Coronary artery (tissue), 2 donors: Measurements from ENCODE around the gene MARK3.

Source experiments
- DNase-seq: peaks from one replicate; pipeline ENCODE4 v3.0.0-alpha.2; 2017; ENCODE audit warnings: low spot score
- H3K27ac ChIP-seq, 2 donors: fragments of 200-600 bp; sonication (generic); one replicate each; pipeline ENCODE4 v1.5.1; 2016 to 2019
- H3K4me3 ChIP-seq: fragments of 200-600 bp; sonication (generic); 2 replicates; pipeline ENCODE4 v1.5.1; 2016; ENCODE audit warnings: mild to moderate bottlenecking, moderate library complexity
- CTCF ChIP-seq: fragments of 200-600 bp; sonication (generic); IDR thresholded peaks from one replicate; pipeline ENCODE4 v1.5.1; 2019; ENCODE audit warnings: antibody characterized with exemption

Gene MARK3

GRCh38 chr14:103404032-103404918, 19.1 kb downstream of the MARK3 start:
- no peak for DNase-seq
- H3K4me3 ChIP-seq = peak overlapping the region; percentile 13
- peak overlapping the region in 1 of 2 donors; percentile 8 for H3K27ac ChIP-seq

GRCh38 chr14:103404920-103405319, 19.7 kb downstream of the MARK3 start:
- no peak overlapping the region for H3K27ac ChIP-seq
- no peak overlapping the region for H3K4me3 ChIP-seq
- DNase-seq = no peak
- TF ChIP-seq CTCF = no peak

More at GRCh38 chr14:103404032-103404918, 19.1 kb downstream of the MARK3 start:
- no peak for TF ChIP-seq CTCF

GRCh38 chr14:103408491-103409155, 23.4 kb downstream of the MARK3 start:
- Histone ChIP-seq H3K4me3 (no peak overlapping the region), H3K27ac (no peak overlapping the region)
- DNase-seq = no peak
- no peak for TF ChIP-seq CTCF

GRCh38 chr14:103416916-103417315, 31.7 kb downstream of the MARK3 start:
- Histone ChIP-seq H3K4me3 (no peak overlapping the region), H3K27ac (no peak overlapping the region)
- no peak for DNase-seq
- no peak for TF ChIP-seq CTCF

- no peak for DNase-seq
- TF ChIP-seq CTCF = no peak
- H3K4me3 ChIP-seq = no peak overlapping the region
- H3K27ac ChIP-seq = no peak overlapping the region
Measured at GRCh38 chr14:103418481-103418818, 33.2 kb downstream of the MARK3 start.

GRCh38 chr14:103421556-103421955, 36.3 kb downstream of the MARK3 start:
- Histone ChIP-seq H3K4me3 (no peak overlapping the region), H3K27ac (no peak overlapping the region)
- no peak for TF ChIP-seq CTCF
- DNase-seq = no peak
